Erythroblast (primary cell): Measurements from ENCODE around the gene SLC17A7.

Experiments used
- GATA1 ChIP-seq: IDR thresholded peaks from 2 replicates; pipeline ENCODE4 v1.6.1; 2011; ENCODE audit warnings: low read depth, mild to moderate bottlenecking, control low read depth, low read length, moderate library complexity
- POLR2A ChIP-seq: IDR thresholded peaks from 2 replicates; pipeline ENCODE4 v1.6.1; 2011; ENCODE audit warnings: mild to moderate bottlenecking, low read length

DNA sequence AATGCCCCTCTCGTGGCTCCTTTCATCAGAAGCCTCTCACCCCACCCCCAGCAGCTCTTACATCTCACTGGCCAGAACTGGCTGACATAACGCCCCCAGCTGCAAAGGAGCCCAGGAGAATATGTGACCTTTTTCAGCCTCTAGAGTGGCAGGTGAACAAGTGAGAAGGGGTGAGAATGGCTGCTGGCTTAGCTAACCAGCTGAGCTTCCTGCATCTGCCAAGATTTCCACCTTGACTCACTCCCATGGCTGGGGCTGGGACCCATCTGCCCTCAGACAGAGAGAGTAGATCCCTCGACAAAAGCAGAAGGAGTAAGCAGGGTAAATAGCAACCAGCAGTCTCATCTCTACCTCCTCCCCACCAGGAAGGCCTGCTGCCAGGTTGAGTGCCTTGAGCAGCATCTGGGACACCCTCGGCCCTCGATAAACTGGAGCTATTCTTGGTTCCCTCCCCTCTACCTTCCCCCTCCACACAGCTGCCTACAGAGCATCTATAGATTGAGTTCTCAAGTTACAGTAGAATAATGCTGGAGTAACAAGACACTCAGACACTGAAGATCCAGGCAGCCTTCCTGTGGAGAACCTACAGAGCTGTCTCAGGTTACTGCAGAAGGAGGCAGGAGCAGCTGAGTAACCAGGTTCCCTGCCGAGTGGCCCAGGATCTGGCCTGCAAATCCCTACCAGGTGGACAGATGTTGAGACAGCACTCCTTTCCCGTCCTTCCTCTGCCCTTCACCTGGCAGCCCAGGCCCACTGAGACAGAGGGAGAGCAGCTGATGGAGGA, 37.7 kb downstream of the SLC17A7 start:
- no peak for TF ChIP-seq POLR2A
- TF ChIP-seq GATA1 = no peak
